Activated naive CD8-positive, alpha-beta T cell treated with anti-CD3 and anti-CD28 coated beads, Interleukin-2, amount 50 U/mL, for 24 hours (primary cell): ENCODE data around the gene CLASP2.
"Not testable (repeated sequence)": the region's sequence is repeated elsewhere in the genome, so short reads cannot be mapped to it uniquely, and the experiment has no call there.

ENCODE experiments used
- ATAC-seq: fragments of 150-1000 bp; cut with Tn5 transposase; one replicate; pipeline ENCODE4 v1.10.0; 2021
- DNase-seq: peaks from one replicate; pipeline ENCODE4 v3.0.0; 2021
- H3K27ac Mint-ChIP-seq: one replicate; pipeline ENCODE4 v1.8.0; 2021; ENCODE audit warnings: mild to moderate bottlenecking, mixed read lengths
- H3K27me3 Mint-ChIP-seq: one replicate; pipeline ENCODE4 v1.8.0; 2021; ENCODE audit warnings: mixed read lengths
- H3K36me3 Mint-ChIP-seq: one replicate; pipeline ENCODE4 v1.8.0; 2021; ENCODE audit warnings: low read depth, mixed read lengths
- H3K4me1 Mint-ChIP-seq: one replicate; pipeline ENCODE4 v1.8.0; 2021; ENCODE audit warnings: mixed read lengths
- H3K4me3 Mint-ChIP-seq: one replicate; pipeline ENCODE4 v1.8.0; 2021; ENCODE audit warnings: mild to moderate bottlenecking, moderate library complexity, mixed read lengths
- H3K9me3 Mint-ChIP-seq: one replicate; pipeline ENCODE4 v1.8.0; 2021; ENCODE audit warnings: mixed read lengths

The CLASP2 gene

DNA sequence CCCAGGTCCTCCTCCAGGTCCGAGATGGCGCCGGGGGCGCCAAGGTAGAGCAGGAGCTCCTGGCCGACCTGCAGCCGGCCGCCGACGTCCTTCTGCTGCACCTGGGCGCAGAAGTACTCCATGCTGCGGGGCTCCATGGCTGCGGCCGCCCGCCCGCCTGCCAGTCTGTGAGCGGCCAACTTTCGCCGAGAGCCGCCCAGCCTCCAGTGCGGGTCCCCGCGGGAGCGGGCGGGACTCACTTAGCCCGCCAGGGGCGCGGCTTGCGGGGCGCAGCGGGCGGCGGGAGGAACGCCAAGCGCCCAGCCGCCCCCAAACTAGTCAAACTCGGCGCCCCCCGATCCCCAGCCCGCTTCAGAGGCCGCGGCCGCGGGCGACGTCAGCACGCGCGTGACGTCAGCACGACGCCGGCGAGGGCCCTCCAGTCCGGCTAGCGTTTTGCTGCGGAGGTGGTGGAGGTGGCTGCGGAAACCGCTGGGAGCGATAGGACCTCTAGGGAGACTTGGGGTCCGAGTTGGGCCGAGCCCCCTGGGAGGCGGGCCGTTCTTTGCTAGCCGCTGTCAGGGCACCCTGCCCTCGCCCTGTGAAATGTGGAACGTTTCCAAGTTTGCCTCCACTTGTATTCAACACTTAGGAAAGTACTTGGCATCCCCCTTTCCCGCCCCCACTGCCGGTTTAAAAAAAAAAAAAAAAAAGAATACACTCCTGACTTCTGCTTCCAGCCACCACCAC lies at the start of gene CLASP2:
Gene CLASP2 (minus strand): TSS at position 389 of the 729 bp plus-strand sequence. CDS start 252 bp downstream, at position 137.
- no peaks in the 10 kb centered on the region for H3K9me3 Mint-ChIP-seq
- H3K36me3 Mint-ChIP-seq, result no peaks in the 10 kb centered on the region
- no peak within 1 kb of the TSS for H3K4me3 Mint-ChIP-seq
- H3K27ac Mint-ChIP-seq, result peak within 1 kb of the TSS; percentile 91
- H3K27me3 Mint-ChIP-seq, result peaks cover 1% of the 10 kb centered on the region
- DNase-seq, result peak; percentile 88
- peak; percentile 93 for ATAC-seq
- H3K4me1 Mint-ChIP-seq, result peaks cover 12% of the 10 kb centered on the region

DNA sequence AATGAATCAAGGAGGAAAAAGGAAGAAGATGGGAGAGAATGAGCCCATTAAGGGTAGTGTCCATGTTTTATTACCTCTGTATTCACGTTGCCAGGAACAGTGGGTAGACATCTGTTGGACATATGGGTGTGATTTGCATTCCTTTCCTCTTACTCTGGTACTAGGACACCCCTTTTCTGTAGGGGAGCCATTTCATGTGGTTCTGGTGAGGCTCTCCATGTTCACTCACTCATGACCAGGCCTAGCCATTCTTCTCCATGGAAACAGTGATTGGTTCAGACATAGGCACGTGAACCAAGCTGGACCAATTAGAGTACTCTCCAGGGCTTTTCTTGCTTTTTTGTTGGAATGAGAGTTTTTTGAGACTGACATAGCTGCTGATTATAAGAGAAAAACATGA lies 40.8 kb upstream of the CLASP2 start:
- no peak for DNase-seq
- peaks cover 4% of the 10 kb centered on the region for H3K27me3 Mint-ChIP-seq
- H3K27ac Mint-ChIP-seq, result no peak overlapping the region
- H3K9me3 Mint-ChIP-seq, result peaks cover 14% of the 10 kb centered on the region
- no peak for ATAC-seq
- H3K4me1 Mint-ChIP-seq, result no peaks in the 10 kb centered on the region
- no peak overlapping the region for H3K4me3 Mint-ChIP-seq
- peaks cover 5% of the 10 kb centered on the region for H3K36me3 Mint-ChIP-seq

DNA sequence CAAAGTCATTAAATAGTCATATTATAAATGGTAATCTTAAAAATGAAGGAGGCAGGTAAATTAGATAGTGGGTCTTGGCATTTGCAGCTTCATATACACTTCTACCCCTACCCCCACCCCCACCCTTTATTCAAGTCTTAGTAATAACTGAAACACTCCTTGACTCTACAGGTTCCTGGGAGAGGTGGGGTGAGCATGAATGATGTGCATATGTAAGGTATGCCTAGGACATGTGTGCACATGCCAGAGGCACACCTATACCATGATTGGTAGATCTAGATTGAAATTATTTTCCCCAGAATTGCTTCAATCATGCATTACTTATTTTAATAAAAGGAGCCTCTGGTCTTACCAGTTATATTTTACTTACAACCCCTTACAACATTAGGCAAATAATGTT lies 40.2 kb upstream of the CLASP2 start:
- H3K27ac Mint-ChIP-seq, result no peak overlapping the region
- no peaks in the 10 kb centered on the region for H3K4me1 Mint-ChIP-seq
- peaks cover 2% of the 10 kb centered on the region for H3K27me3 Mint-ChIP-seq
- DNase-seq (no peak), ATAC-seq (no peak)
- H3K4me3 Mint-ChIP-seq, result no peak overlapping the region
- H3K9me3 Mint-ChIP-seq, result peaks cover 14% of the 10 kb centered on the region
- H3K36me3 Mint-ChIP-seq, result peaks cover 5% of the 10 kb centered on the region

DNA sequence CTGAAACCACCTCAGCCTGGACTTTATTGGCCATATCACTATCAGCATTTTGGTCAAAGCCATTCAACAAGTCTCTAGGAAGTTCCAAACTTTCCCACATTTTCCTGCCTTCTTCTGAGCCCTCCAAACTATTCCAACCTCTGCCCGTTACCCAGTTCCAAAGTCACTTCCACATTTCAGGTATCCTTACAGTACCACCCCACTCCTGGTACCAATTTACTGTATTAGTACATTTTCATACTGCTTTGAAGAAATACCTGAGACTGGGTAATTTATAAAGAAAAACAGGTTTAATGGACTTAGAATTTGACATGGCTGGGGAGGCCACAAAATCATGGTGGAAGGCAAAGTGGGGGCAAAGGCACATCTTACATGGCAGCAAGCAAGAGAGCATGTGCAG lies 36.3 kb upstream of the CLASP2 start:
- H3K27ac Mint-ChIP-seq, H3K4me1 Mint-ChIP-seq, DNase-seq, H3K4me3 Mint-ChIP-seq, H3K36me3 Mint-ChIP-seq, H3K27me3 Mint-ChIP-seq, ATAC-seq: not testable (repeated sequence)
- H3K9me3 Mint-ChIP-seq, result peaks cover 14% of the 10 kb centered on the region

DNA sequence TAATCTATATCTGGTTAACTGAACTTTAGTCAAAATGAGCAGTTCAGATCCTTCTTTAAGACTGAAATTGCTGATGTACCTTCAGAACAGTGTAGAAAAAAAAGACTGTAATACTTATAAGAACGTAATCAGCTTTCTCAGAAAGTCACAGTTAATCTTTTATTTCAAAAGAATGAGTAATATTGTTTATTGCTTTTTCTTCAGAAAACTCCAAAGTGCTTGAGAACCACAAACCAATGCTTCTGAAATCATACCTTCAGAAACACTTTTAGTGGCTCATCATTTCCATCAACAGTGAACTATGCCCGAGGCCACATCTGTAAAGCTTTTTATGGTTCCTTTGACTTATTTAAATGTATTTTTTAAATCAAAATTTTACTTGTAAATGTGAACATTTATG lies 33.3 kb upstream of the CLASP2 start:
- no peak overlapping the region for H3K27ac Mint-ChIP-seq
- no peak for DNase-seq
- no peak for ATAC-seq

DNA sequence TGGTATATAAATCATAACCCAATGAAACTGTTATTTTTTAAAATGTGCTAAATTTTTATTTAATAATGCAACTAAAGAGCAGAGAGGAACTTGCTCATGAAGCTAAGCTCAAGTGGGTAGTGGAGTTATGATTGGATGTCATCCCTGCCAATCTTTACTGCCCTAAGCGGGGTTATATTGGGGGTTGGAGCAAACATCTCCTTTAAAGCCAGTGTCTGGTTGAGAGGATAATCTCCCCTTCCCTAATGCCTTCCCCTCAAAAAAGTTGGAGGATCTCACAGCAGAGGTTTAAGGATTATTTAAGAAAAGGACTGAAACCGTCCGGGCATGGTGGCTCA lies 32.1 kb upstream of the CLASP2 start:
- Mint-ChIP-seq H3K27ac (no peak overlapping the region), H3K4me1 (peaks cover 4% of the 10 kb centered on the region), H3K4me3 (no peak overlapping the region), H3K36me3 (peaks cover 5% of the 10 kb centered on the region), H3K27me3 (peaks cover 3% of the 10 kb centered on the region), H3K9me3 (peaks cover 6% of the 10 kb centered on the region)
- no peak for ATAC-seq
- DNase-seq, result no peak

More for the DNA sequence above, 33.3 kb upstream of the CLASP2 start:
- Mint-ChIP-seq H3K36me3 (peaks cover 5% of the 10 kb centered on the region), H3K4me1 (peaks cover 4% of the 10 kb centered on the region), H3K9me3 (peaks cover 9% of the 10 kb centered on the region), H3K4me3 (no peak overlapping the region), H3K27me3 (peaks cover 3% of the 10 kb centered on the region)

DNA sequence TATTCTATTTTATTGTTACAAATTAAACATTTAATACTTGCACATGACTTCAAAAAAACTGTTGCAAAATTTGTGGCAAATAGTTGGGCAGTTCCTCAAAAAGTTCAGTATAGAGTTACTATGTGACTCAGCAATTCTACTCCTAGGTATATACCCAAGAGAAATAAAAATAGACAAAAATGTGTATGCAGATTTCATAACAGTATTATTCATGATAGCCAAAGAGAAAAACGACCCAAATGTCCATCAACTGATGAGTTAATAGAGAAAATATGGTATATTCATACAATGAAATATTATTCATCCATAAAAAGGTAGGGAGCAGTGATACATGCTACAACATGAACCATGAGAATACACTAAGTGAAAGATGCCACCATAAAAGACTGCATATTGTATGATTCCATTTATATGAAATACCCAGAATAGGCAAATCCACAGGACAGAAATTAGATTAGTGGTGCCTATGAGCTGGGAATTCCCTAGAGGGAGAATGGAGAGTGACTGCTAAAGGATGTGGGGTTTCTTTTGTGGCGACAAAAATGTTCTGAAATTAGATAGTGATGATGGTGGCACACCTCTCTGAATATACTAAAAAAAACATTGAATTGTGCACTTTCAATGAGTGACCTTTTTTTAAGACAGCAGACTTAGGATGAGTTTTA lies 31.6 kb upstream of the CLASP2 start:
- H3K4me1 Mint-ChIP-seq, result peaks cover 4% of the 10 kb centered on the region
- H3K27ac Mint-ChIP-seq, result no peak overlapping the region
- ATAC-seq (no peak), DNase-seq (no peak)
- peaks cover 3% of the 10 kb centered on the region for H3K27me3 Mint-ChIP-seq
- peaks cover 6% of the 10 kb centered on the region for H3K9me3 Mint-ChIP-seq
- no peak overlapping the region for H3K4me3 Mint-ChIP-seq
- peaks cover 5% of the 10 kb centered on the region for H3K36me3 Mint-ChIP-seq

DNA sequence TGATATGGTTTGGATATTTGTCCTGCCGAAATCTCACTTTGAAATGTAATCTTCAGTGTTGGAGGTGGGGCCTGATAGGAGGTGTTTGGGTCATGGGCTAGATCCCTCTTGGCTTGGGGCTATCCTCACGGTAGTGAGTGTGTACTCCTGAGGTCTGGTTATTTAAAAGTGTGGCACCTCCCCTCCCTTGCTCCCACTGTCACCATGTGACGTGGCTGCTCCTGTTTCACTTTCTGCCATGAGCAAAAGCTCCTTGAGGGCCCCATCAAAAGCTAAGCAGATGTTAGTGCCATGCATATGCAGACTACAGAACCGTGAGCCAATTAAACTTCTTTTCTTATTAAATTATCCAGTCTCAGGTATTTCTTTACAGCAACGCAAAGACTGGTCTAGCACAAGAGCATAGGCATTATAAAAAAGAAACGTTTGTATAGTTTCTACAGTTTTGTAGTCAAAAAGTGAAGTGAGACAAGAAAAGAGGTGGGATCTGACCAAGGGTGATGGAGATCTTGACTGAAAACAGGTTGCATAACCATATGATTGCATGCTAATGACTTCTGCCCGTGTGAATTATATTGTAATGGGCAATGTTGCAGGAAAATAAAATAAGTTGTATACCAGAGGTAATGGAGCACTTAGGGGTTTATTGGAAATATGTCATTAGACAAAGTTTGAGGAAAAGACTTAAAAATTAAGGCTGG lies 28.5 kb upstream of the CLASP2 start:
- DNase-seq (no peak), ATAC-seq (no peak)
- H3K4me1 Mint-ChIP-seq, result peaks cover 4% of the 10 kb centered on the region

DNA sequence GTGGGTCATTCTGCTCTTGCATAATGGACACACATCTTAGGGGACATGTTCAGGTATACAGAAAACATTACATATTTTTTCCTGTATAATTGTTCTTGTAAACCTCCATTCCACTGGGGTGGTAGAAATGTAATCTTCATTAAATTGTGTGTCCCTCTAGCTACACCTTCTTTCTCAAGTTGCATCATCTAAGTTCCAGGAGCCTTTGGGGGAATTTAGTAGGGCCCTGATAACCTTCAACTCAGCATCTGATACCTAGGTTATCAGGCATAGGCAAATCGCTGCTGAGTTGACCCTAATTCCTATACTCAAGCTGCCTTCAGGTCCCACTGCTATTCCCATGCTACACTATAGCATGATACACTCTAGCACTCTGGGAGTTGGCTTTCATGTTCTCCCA lies 19.1 kb upstream of the CLASP2 start:
- peaks cover 18% of the 10 kb centered on the region for H3K27me3 Mint-ChIP-seq

More for the DNA sequence above, 28.5 kb upstream of the CLASP2 start:
- peaks cover 7% of the 10 kb centered on the region for H3K27me3 Mint-ChIP-seq
- H3K27ac Mint-ChIP-seq, result no peak overlapping the region
- H3K4me3 Mint-ChIP-seq, result no peak overlapping the region
- no peaks in the 10 kb centered on the region for H3K9me3 Mint-ChIP-seq
- H3K36me3 Mint-ChIP-seq, result no peaks in the 10 kb centered on the region

DNA sequence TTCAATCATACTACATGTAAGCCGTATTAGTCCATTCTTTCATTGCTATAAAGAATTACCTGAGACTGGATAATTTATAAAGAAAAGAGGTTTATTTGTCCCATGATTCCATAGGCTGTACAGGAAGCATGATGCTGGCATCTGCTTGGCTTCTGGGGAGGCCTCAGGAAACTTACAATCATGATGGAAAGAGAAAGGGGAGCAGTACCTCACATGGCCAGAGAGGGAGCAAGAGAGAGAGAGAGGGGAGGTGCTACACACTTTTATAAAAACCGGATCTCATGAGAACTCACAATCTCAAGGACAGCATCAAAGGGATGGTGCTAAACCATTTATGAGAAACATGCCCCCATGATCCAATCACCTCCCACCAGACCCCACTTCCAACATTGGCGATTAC lies 14.3 kb upstream of the CLASP2 start:
- no peaks in the 10 kb centered on the region for H3K36me3 Mint-ChIP-seq
- ATAC-seq (no peak), DNase-seq (peak; percentile 24)
- peaks cover 7% of the 10 kb centered on the region for H3K27me3 Mint-ChIP-seq
- H3K4me1 Mint-ChIP-seq, result no peaks in the 10 kb centered on the region
- no peak overlapping the region for H3K4me3 Mint-ChIP-seq
- H3K27ac Mint-ChIP-seq, result no peak overlapping the region
- H3K9me3 Mint-ChIP-seq, result peaks cover 10% of the 10 kb centered on the region

More for the DNA sequence above, 19.1 kb upstream of the CLASP2 start:
- no peak overlapping the region for H3K4me3 Mint-ChIP-seq
- DNase-seq (no peak), ATAC-seq (no peak)
- no peaks in the 10 kb centered on the region for H3K36me3 Mint-ChIP-seq
- peaks cover 4% of the 10 kb centered on the region for H3K9me3 Mint-ChIP-seq
- no peak overlapping the region for H3K27ac Mint-ChIP-seq
- no peaks in the 10 kb centered on the region for H3K4me1 Mint-ChIP-seq

DNA sequence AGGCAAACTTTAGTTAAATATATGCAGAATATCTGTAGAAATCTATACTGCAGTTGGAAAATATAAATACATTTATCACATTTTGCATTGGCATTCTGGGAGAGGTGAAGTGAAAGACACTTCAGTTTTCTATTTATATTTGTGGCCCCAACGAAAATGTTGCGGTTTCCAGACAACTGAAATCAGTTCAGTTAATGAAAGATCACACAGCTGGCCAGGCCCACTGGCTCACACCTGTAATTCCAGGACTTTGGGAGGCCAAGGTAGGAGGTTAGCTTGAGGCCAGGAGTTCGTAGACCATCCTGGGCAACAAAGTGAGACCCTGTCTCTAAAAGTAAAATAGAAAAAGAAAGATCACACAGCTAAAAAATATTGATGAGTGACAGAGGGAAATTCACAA lies 11.9 kb upstream of the CLASP2 start:
- Mint-ChIP-seq H3K4me1 (no peaks in the 10 kb centered on the region), H3K9me3 (peaks cover 10% of the 10 kb centered on the region), H3K4me3 (no peak overlapping the region), H3K36me3 (no peaks in the 10 kb centered on the region), H3K27ac (no peak overlapping the region), H3K27me3 (peaks cover 2% of the 10 kb centered on the region)
- ATAC-seq (no peak), DNase-seq (no peak)

DNA sequence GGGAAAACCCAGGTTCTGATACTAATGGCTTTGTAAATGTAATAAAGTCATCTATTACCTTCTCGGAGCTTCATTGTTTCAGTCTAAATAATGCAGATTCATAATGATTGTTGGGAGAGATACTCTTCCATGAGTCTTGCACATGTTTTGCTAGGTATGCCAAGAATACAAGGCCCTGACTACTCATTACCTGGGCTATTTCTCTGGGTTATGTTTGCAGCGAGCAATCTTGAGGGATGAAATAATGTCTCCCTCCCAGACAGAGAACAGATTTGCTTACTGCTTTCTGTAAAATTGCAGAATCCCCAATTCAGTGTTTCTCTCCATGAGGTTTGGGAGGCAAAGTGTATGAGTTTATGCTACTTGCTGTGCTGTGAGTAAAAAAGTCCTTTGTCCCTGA lies 6.2 kb upstream of the CLASP2 start:
- no peak for DNase-seq
- Mint-ChIP-seq H3K36me3 (no peaks in the 10 kb centered on the region), H3K27me3 (peaks cover 1% of the 10 kb centered on the region), H3K4me1 (peaks cover 2% of the 10 kb centered on the region), H3K4me3 (no peak overlapping the region), H3K27ac (no peak overlapping the region), H3K9me3 (no peaks in the 10 kb centered on the region)
- ATAC-seq, result no peak

DNA sequence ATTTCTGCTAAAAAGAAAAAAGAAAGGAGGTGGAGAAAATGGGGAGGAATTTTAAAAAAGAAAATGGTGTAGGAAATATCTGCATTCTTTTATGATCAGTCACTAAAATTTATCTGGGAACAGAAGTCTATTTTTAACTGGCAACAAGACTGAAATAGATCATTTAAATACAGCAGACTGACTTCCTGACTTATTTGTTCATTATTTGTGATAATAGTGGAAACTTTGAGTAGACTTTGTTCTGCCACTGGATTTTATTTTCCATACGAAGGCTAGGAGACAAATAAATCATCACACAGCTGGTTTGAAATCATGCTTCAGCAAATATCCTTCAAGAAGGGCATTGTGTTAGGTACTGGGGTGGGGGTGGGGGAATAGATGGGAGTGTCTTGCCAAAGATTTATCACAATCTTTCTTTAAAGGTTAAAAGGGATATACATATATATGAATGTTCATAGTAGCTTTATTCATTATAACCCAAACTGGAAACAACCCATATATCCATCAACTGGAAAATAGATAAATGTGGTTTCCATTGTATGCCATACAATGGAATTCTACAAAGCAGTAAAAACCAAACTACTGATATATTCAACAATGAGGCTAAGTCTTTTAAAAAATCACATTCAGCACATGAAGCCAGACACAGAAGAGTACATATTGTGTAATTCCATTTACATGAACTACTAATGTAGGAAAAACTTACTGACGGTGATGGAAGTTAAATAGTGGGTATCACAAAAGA lies 4.7 kb upstream of the CLASP2 start:
- DNase-seq, result no peak
- peaks cover 10% of the 10 kb centered on the region for H3K4me1 Mint-ChIP-seq
- H3K27ac Mint-ChIP-seq, result no peak overlapping the region
- H3K4me3 Mint-ChIP-seq, result no peak overlapping the region
- ATAC-seq, result no peak
- H3K9me3 Mint-ChIP-seq, result no peaks in the 10 kb centered on the region
- H3K27me3 Mint-ChIP-seq, result peaks cover 1% of the 10 kb centered on the region
- H3K36me3 Mint-ChIP-seq, result no peaks in the 10 kb centered on the region

DNA sequence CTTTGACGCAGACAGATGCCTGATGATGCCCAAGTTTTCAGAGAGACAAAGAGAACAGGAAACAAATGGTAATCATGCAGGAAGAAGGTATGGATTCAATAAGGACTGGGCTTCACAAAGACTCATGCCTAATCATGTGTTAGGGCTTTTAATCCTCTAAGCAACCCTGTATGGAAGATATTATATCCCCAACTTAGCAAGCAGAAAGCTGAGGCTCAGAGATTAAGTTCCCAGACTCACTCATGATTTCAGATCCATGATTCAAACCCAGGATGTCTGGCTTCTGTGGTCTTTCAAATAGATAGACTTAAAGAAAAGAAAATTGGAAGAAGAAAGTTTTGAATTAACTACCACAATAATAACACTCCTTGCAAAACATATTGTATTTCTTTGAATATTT lies 4.1 kb upstream of the CLASP2 start:
- Mint-ChIP-seq H3K4me1 (peaks cover 10% of the 10 kb centered on the region), H3K4me3 (no peak overlapping the region), H3K9me3 (no peaks in the 10 kb centered on the region), H3K27ac (no peak overlapping the region), H3K27me3 (peaks cover 1% of the 10 kb centered on the region), H3K36me3 (no peaks in the 10 kb centered on the region)
- no peak for ATAC-seq
- no peak for DNase-seq
